Measurements from ENCODE around the gene GABARAP.

The GABARAP gene

DNA sequence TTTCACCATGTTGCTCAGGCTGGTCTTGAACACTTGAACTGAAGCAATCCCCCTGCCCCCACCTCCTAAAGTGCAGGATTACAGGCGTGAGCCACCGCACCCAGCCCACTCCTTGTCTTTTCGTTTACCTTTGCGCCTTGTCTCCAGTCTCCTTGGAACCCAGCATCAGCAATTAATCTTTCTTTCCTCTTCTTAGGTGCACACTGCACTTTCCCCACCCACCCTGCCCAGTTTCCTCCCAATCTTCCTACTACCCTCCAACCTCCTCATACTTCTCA, 21.5 kb upstream of the GABARAP start:
- Mint-ChIP-seq H3K9me3 (no peaks in the 10 kb centered on the region), H3K4me3 (no peak overlapping the region), H3K36me3 (ENCODE audit: low read depth) (peaks cover 8% of the 10 kb centered on the region), H3K27ac (no peak overlapping the region), H3K27me3 (peaks cover 19% of the 10 kb centered on the region), H3K4me1 (ENCODE audit: low read depth) (peaks cover 33% of the 10 kb centered on the region)

DNA sequence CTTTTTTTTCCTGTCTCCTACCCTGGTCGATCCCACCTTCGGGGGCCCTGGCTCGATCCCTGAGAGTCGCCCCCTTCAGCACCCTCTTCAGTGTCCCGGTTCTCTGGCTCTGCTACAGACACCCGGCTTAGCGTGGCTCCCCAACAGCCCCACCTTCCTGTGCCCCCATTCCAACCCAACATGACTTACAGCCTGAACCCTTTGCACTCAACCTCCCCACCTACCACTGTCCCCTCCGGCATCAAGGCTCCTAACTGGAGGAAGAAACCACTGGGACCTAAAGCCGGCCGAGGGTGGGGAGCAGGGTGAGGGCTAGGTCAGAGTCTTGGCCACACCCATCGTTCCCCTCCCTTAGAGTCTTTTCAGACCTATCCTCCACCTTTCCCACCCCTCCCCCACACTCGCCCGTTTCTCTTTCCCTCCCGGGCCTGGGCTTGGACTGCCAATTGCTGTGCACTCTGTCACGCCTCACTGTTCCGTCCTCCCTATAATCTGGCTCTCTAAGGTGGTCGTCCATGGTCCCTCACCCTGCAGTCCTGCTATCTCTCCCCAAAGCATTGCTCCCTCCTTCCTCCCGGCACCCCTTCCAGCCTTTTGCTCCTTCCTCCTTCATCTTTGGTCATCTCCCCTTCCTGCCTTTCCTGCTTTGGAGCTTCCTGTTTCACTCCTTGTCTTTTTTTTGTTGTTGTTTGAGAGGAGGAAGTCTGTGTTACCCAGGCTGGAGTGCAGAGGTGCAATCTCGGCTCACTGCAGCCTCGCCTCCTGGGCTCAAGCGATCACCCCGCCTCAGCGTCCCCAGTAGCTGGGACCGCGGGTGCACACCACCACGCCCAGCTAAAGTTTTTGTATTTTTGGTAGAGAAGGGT, 20.9 kb upstream of the GABARAP start:
- no peaks in the 10 kb centered on the region for H3K9me3 Mint-ChIP-seq
- peaks cover 19% of the 10 kb centered on the region for H3K27me3 Mint-ChIP-seq
- peaks cover 11% of the 10 kb centered on the region for H3K36me3 Mint-ChIP-seq (ENCODE audit: low read depth)
- H3K4me3 Mint-ChIP-seq: peak overlapping the region; percentile 67
- H3K4me1 Mint-ChIP-seq (ENCODE audit: low read depth): peaks cover 33% of the 10 kb centered on the region
- peak overlapping the region; percentile 49 for H3K27ac Mint-ChIP-seq

DNA sequence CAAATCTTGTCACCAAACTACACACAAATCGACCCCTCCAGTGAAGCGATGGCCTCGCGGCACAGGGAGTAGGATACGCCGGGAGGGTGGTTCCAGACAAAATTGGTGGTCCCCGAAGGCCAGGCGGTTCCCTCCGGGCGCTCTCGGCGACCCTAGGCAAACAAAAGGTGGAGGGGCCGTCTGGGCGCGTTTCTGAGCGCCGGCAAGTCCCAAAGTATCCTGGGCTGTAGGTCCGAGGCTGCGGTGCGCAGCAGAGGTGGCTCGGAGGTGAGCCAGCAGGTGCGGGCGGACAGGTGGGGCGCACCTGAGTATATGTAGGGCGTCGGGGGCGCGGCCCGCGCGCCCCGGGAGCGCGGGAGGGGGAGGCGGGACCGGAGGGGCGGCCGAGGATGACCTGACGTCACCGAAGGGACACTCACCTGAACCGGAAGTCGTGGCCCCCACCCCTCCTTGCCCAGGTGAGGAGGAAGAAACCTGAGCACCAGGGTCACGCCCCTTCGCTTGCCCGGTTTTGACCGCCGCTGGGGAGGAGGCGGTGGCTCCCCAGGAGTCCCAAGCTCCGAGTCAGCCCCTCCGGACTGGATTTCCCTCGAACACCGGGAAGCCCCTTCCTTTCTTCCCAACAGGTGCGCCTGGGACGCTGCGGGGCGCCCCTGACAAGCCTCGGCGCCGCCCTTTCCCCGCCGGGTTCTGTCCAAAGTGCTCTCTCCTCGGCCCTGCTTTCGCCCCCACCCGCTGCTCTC, 20.1 kb upstream of the GABARAP start, which contains the start of gene CLDN7:
TSS of gene CLDN7 (minus strand) at position 287 of the 743 bp plus-strand sequence. CDS start 435 bp downstream, outside the sequence.
- Mint-ChIP-seq H3K9me3 (no peaks in the 10 kb centered on the region), H3K27me3 (peaks cover 19% of the 10 kb centered on the region), H3K4me1 (ENCODE audit: low read depth) (peaks cover 33% of the 10 kb centered on the region), H3K4me3 (peak within 1 kb of the TSS; percentile 67), H3K36me3 (ENCODE audit: low read depth) (peaks cover 13% of the 10 kb centered on the region), H3K27ac (peak within 1 kb of the TSS; percentile 71)

DNA sequence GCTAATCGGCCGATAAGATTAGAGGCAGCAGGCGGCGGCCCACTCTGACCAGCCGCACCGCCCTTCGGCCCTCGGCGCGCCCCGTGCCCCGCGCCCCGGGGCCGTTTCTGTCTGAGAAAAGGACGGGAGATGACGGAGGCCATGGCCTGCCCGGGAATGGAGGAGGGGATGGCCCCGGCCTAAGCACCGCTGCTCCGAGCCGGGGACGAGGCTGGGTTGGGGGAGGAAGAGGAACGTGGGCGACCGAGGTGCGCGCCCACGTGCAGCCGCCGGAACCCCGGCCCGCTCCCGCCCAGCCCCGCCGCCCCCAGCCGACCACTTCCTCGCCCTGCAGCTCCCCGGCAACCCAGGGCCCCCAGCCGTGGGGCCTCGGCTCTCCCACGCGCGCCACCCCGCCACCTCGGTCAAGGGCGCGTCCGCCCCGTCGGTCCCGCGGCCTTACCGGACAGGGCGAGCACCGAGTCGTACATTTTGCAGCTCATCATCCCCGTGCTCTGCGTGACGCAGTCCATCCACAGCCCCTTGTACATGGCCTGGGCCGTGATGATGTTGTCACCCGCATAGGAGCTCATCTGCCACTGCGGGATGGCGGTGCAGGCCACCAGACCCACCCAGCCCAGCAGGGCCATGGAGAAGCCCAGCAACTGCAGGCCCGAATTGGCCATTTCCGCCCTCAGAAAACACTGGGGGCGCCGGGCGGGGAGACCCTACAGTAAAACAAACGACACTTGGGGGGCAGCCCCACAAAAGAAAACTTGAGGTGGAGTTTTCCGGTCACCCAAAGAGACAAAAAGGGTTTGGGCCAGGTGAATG, 19.3 kb upstream of the GABARAP start:
- Mint-ChIP-seq H3K27ac (peak overlapping the region; percentile 71), H3K4me1 (ENCODE audit: low read depth) (peaks cover 36% of the 10 kb centered on the region), H3K36me3 (ENCODE audit: low read depth) (peaks cover 20% of the 10 kb centered on the region), H3K9me3 (no peaks in the 10 kb centered on the region), H3K4me3 (peak overlapping the region; percentile 65), H3K27me3 (peaks cover 16% of the 10 kb centered on the region)

DNA sequence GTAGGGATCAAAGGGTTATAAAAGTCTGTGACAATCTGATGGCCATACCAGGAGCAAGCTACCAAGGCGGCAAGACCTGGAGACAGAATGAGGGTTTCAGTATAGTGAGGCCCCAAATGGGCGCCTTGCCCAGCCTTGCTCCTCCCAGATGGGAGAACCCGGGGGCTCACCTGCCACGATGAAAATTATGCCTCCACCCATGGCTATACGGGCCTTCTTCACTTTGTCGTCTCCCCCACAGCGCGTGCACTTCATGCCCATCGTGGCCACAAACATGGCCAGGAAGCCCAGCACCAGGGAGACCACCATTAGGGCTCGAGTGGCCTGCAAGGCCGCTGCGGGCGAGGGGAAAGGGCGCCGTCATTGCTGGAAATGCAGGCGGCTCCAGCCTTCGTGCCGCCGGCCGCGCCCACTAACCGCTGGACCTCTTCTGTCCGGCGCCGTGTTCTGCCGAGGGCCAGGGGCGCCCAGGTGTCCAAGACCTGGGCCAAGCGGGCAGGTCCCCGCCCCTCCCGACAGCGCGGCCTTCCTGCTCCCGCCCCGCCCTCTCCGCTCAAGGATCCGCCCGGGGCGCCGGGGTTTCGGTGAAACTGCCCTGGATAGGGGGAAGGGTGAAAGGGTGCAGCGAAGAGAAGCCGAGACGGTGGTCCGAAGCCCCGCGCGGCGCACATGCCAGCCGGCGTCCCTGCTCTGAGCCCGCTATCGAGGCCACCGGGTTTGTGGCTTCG, 18.6 kb upstream of the GABARAP start:
- Mint-ChIP-seq H3K27me3 (peaks cover 16% of the 10 kb centered on the region), H3K4me1 (ENCODE audit: low read depth) (peaks cover 41% of the 10 kb centered on the region), H3K27ac (no peak overlapping the region), H3K9me3 (no peaks in the 10 kb centered on the region), H3K4me3 (peak overlapping the region; percentile 41), H3K36me3 (ENCODE audit: low read depth) (peaks cover 24% of the 10 kb centered on the region)

DNA sequence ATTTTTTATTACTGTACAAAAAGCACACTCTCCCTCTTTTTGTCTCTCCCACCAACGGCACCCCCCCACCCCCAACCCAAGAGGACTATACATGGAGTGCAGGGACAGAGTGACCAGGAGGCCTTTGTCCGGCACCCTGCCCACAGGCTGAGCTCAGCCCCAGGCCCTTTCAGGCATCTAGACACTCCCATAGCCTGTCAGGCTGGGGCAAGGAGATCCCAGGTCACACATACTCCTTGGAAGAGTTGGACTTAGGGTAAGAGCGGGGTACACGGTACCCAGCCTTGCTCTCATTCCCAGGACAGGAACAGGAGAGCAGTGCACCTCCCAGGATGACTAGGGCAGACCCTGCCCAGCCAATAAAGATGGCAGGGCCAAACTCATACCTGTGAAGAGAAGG, 17.9 kb upstream of the GABARAP start:
- no peak overlapping the region for H3K4me3 Mint-ChIP-seq
- no peak overlapping the region for H3K27ac Mint-ChIP-seq
- peaks cover 24% of the 10 kb centered on the region for H3K36me3 Mint-ChIP-seq (ENCODE audit: low read depth)
- H3K9me3 Mint-ChIP-seq: no peaks in the 10 kb centered on the region
- H3K4me1 Mint-ChIP-seq (ENCODE audit: low read depth): peaks cover 41% of the 10 kb centered on the region
- H3K27me3 Mint-ChIP-seq: peaks cover 16% of the 10 kb centered on the region

DNA sequence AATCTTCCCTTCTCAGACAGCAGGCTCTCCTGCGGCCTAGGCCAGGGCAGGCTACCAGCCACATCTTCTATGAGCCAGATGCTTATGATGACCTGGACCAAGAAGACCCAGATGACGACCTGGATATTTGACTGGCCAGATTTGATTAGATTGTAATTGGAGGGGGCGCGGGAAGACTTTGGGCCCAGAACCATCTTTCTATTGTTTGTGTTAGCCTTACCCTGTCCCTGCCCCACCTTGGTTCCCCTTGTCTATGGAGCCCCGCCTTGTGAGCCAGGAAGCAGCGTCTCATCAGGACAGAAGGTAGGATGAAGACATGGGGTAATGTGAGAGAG, 17.3 kb upstream of the GABARAP start:
- no peak overlapping the region for H3K27ac Mint-ChIP-seq
- H3K4me1 Mint-ChIP-seq (ENCODE audit: low read depth): peaks cover 46% of the 10 kb centered on the region
- H3K4me3 Mint-ChIP-seq: no peak overlapping the region
- no peaks in the 10 kb centered on the region for H3K9me3 Mint-ChIP-seq
- H3K36me3 Mint-ChIP-seq (ENCODE audit: low read depth): peaks cover 30% of the 10 kb centered on the region
- peaks cover 16% of the 10 kb centered on the region for H3K27me3 Mint-ChIP-seq

DNA sequence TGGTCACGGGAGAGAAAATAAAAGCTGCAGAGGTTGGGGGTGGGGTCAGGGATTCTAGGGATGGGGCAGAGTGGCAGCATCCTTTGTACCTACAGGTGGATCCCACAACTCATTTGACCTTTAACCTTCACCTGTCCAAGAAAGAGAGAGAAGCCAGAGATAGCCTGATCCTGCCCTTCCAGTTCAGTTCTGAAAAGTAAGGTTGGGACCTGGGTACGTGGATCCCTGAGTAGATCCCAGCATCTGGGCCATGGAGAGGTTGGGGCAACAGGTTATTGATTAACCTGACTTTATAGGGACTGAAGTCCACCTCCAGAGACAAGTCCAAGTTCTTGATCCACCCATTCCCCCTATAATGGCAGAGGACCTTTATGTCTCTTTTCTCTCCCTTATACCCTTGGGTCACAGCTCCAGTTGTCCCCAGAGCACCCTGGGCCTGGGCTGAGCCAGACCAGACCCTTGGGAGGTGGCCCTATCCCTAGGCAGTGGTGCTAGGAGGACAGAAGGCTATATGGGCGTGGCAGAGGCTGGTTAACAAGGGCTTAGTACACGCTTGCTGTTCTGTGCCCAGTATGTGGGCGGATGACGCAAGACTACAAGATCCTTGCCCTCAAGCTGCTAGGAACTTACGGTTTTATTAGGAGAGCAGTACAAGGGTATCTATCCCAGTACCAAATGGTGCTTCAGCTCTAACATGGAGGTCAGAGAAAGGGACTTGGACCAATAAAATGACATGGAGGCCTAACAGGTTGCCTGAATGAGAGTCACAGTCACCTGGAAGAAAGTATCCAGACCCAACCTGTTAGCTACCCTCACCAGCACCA, 16.7 kb upstream of the GABARAP start:
- peaks cover 46% of the 10 kb centered on the region for H3K4me1 Mint-ChIP-seq (ENCODE audit: low read depth)
- no peak overlapping the region for H3K4me3 Mint-ChIP-seq
- H3K36me3 Mint-ChIP-seq (ENCODE audit: low read depth): peaks cover 36% of the 10 kb centered on the region
- peaks cover 14% of the 10 kb centered on the region for H3K27me3 Mint-ChIP-seq
- no peak overlapping the region for H3K27ac Mint-ChIP-seq
- no peaks in the 10 kb centered on the region for H3K9me3 Mint-ChIP-seq

DNA sequence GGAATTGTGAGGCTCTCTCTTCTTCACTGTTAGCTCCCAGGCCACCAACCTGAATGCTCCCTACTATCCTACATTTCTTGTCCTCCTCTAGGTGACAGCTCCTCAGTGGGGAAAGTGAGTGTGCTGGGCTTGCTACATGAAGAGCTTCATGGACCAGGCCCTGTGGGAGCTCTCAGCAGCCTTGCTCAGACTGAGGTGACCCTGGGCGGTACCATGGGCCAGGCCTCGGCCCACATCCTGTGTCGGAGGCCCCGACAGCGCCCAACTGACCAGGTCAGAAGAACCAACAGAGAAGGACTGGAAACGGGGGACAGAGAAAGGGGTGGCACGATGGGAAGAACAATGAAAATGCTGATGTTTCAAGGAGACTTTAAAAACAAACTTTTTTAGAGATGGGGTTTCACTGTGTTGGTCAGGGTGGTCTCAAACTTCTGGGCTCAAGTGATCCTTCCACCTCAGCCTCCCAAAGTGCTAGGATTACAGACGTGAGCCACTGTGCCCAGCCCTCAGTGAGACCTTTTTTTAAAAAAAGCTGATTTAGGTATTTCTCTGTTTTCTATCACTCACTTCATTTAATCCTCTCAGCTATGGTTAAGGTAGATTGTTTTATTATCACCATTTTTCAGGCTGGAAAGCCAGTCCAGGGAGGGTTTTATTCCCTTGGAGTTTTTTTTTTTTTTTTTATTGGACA, 14.7 kb upstream of the GABARAP start:
- Mint-ChIP-seq H3K4me3 (no peak overlapping the region), H3K9me3 (no peaks in the 10 kb centered on the region), H3K27me3 (no peaks in the 10 kb centered on the region), H3K36me3 (ENCODE audit: low read depth) (peaks cover 45% of the 10 kb centered on the region), H3K4me1 (ENCODE audit: low read depth) (peaks cover 47% of the 10 kb centered on the region), H3K27ac (no peak overlapping the region)

DNA sequence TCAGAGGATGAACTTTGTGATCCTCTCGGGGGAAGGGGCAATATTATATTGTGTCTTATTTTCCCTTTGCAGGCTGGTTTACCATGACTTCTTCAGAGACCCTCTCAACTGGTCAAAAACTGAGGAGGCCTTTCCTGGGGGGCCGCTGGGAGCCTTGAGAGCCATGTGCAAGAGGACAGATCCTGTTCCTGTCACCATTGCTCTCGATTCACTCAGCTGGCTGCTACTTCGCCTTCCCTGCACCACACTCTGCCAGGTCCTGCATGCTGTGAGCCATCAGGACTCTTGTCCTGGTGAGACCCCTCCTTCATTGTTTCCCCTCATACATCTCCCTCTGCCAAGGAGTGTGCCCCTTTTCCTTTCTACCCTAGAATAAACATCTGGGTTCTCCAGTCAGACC, 12.3 kb upstream of the GABARAP start:
- H3K4me1 Mint-ChIP-seq (ENCODE audit: low read depth): peaks cover 49% of the 10 kb centered on the region
- no peaks in the 10 kb centered on the region for H3K9me3 Mint-ChIP-seq
- peaks cover 43% of the 10 kb centered on the region for H3K36me3 Mint-ChIP-seq (ENCODE audit: low read depth)
- no peaks in the 10 kb centered on the region for H3K27me3 Mint-ChIP-seq
- peak overlapping the region; percentile 13 for H3K27ac Mint-ChIP-seq
- no peak overlapping the region for H3K4me3 Mint-ChIP-seq

DNA sequence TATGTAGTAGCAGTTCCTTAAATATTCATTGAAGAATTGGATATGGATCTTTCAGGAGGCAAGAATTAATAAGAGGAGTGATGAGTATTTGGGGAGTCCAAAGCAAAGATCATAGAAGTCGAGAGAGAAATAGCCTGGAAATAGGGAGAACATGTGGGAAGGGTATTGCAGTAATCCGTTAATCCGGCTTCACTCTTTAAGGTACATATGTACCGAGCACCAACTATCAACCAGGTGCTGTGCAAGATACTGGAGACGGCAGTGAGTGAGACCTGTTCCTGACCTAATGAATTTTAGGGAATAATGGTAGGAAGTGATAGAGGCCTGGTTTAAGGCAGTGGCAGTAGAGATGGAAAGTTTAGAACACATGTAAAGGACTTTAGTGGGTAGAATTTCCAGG, 10.8 kb upstream of the GABARAP start:
- H3K9me3 Mint-ChIP-seq: no peaks in the 10 kb centered on the region
- H3K27ac Mint-ChIP-seq: peak overlapping the region; percentile 99
- H3K4me3 Mint-ChIP-seq: peak overlapping the region; percentile 94
- H3K36me3 Mint-ChIP-seq (ENCODE audit: low read depth): peaks cover 37% of the 10 kb centered on the region
- H3K27me3 Mint-ChIP-seq: no peaks in the 10 kb centered on the region
- peaks cover 60% of the 10 kb centered on the region for H3K4me1 Mint-ChIP-seq (ENCODE audit: low read depth)

DNA sequence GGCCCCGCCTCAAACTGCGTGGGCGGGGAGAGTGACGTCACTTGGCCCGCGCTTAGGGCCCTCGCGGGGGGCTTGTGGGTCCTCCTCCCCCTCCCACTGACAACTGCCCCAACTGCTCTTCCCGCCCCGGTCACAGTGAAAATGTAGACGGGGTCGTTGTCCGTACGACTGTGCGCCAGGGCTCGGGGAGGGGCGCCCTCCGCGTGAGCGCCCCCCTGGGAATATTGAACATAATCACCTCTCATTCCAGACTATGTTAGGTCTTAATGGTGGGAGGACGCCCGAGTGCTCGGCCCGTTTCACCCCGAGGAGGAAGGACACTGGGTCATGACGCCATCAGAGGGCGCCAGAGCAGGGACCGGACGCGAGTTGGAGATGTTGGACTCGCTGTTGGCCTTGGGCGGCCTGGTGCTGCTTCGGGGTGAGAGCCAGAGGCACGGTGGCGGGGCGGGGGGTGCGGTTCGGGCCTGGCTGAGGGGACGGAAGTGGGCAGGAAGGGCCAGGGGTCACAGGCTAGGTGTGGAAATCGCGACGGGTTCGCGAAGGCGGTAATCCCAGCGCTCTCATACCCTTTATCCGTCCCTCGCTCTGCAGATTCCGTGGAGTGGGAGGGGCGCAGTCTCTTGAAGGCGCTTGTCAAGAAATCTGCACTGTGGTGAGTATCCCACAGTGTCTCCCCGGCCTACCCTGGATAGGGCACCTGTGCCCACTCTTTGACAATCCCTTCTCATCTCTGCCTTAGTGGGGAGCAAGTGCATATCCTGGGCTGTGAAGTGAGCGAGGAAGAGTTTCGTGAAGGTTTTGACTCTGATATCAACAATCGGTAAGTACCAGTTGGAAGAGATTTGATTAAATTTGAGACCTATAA, 10.2 kb upstream of the GABARAP start, which contains the start of gene ELP5:
TSS of gene ELP5 (plus strand) at position 40 of the 868 bp plus-strand sequence. CDS start at position 376, 336 bp downstream.
- Mint-ChIP-seq H3K9me3 (no peaks in the 10 kb centered on the region), H3K36me3 (ENCODE audit: low read depth) (peaks cover 40% of the 10 kb centered on the region), H3K27me3 (no peaks in the 10 kb centered on the region), H3K4me1 (ENCODE audit: low read depth) (peaks cover 64% of the 10 kb centered on the region), H3K27ac (peak within 1 kb of the TSS; percentile 99), H3K4me3 (peak within 1 kb of the TSS; percentile 94)

Measured in stimulated activated naive CD8-positive, alpha-beta T cell treated with anti-CD3 and anti-CD28 coated beads, Interleukin-15, Interleukin-2, amounts not matched to agents 100 ng/mL and 50 ng/mL, for 24 hours (primary cell).